ENCODE measurements around the gene CEP164. TPM values are rescaled to one million over a fixed set of nuclear protein-coding genes. Genes with fewer than 3 reads are reported as not detected.

Gene CEP164
- total and polyA plus RNA-seq, 2 of the 8 experiments (the other 6 are each of a cell fraction or from before 2014, with no cell fraction given), result 8.4 to 20.8 TPM

- Histone ChIP-seq H3K14ac (ENCODE audit: insufficient read length) (no peak overlapping the region), H4K8ac (ENCODE audit: extremely low read depth, insufficient read depth, low read length) (no peak overlapping the region; the same call in 1 of the 2 replicates), H3K4ac (replicated peaks; ENCODE audit: insufficient read length, low read depth, low read length) (no peak overlapping the region), H4K5ac (ENCODE audit: insufficient read length, low read depth, low read length) (no peak overlapping the region), H2AK5ac (ENCODE audit: low read depth, low read length) (no peak overlapping the region), H3K18ac (ENCODE audit: extremely low read depth, low read length) (no peak overlapping the region), H3K27ac (ENCODE audit: low read depth, low read length) (no peak overlapping the region), H2AFZ (ENCODE audit: low read length) (no peak overlapping the region), H3K4me2 (ENCODE audit: insufficient read depth in 1 of 2, low read depth in 2 of 2, low read length in 2 of 2) (no peak overlapping the region), H3K4me1 (replicated peaks in 1 of 4; ENCODE audit: control insufficient read depth in 3 of 4, insufficient read depth in 4 of 4, low read length in 3 of 4) (no peaks in the 10 kb centered on the region), H3K9me3 (ENCODE audit: insufficient read depth in 2 of 2, low read depth in 1 of 2, low read length in 1 of 2) (no peaks in the 10 kb centered on the region), H3K27me3 (replicated peaks in 1 of 4; ENCODE audit: control insufficient read depth in 3 of 4, extremely low read depth in 1 of 4, insufficient read depth in 3 of 4, low read length in 3 of 4) (no peaks in the 10 kb centered on the region), H3K36me3 (ENCODE audit: control insufficient read depth in 2 of 4, insufficient read depth in 4 of 4, low read length in 3 of 4) (peaks cover 0 to 20% (median 7%) of the 10 kb centered on the region in 4 experiments; a peak in 6 of 8 replicates), H3K4me3 (ENCODE audit: extremely low read depth in 1 of 4, insufficient read depth in 2 of 4, low read depth in 3 of 4, low read length in 4 of 4) (no peak overlapping the region), H2BK12ac (ENCODE audit: low read depth, low read length) (no peak overlapping the region), H3K79me1 (ENCODE audit: low read depth, low read length) (no peaks in the 10 kb centered on the region; the same call in none of the 2 replicates), H2BK120ac (replicated peaks; ENCODE audit: low read depth, low read length) (no peak overlapping the region), H3K9ac (replicated peaks in 1 of 4; ENCODE audit: extremely low read depth in 1 of 4, low read depth in 3 of 4, low read length in 3 of 4) (no peak overlapping the region), H2BK20ac (ENCODE audit: low read length) (no peak overlapping the region), H4K91ac (replicated peaks; ENCODE audit: insufficient read length, low read length) (no peak overlapping the region), H3K23me2 (ENCODE audit: low read depth, low read length) (no peaks in the 10 kb centered on the region), H3K56ac (replicated peaks; ENCODE audit: insufficient read length, low read depth, low read length) (no peak overlapping the region), H3K79me2 (ENCODE audit: control insufficient read depth in 1 of 2, insufficient read depth in 2 of 2, low read length in 2 of 2) (no peaks in the 10 kb centered on the region), H2BK15ac (ENCODE audit: low read length) (no peak overlapping the region), H3K23ac (ENCODE audit: insufficient read length) (no peak overlapping the region), H2BK5ac (ENCODE audit: low read depth, low read length) (no peak overlapping the region), H4K20me1 (replicated peaks in 1 of 2; ENCODE audit: control insufficient read depth in 1 of 2, insufficient read depth in 2 of 2, low read length in 2 of 2) (no peaks in the 10 kb centered on the region)
- no peak for FAIRE-seq
- no peak for DNase-seq (ENCODE audit: low read depth in 1 of 2, low spot score in 2 of 2)
- ChIA-PET CTCF (ENCODE audit: partially characterized antibody) (interaction anchor here (0.5 to 1.1 kb wide), 2 partner anchors 55 to 569 kb away, joined by 3 read pairs; no protein-coding TSS in a partner anchor), POLR2A (ENCODE audit: partially characterized antibody) (no interaction called here)
- WGBS, 2 experiments (ENCODE audit: extremely low coverage in 1 of 2, insufficient coverage in 1 of 2, insufficient read length in 1 of 2, insufficient replicate concordance in 2 of 2, low coverage in 1 of 2, low lambda C conversion rate in 2 of 2, missing lambda C conversion rate in 1 of 2), result 84% methylated on average over 8 of the region's 8 CpGs; no CpG with 5 or more reads in 1 of the 2 experiments
These were observed 46.8 kb downstream of the CEP164 start for GRCh38 chr11:117374316-117375055.
